Measurements from ENCODE around the gene GGT1.
"Not testable (repeated sequence)": the region's sequence is repeated elsewhere in the genome, so short reads cannot be mapped to it uniquely, and the experiment has no call there.

The GGT1 gene

DNA sequence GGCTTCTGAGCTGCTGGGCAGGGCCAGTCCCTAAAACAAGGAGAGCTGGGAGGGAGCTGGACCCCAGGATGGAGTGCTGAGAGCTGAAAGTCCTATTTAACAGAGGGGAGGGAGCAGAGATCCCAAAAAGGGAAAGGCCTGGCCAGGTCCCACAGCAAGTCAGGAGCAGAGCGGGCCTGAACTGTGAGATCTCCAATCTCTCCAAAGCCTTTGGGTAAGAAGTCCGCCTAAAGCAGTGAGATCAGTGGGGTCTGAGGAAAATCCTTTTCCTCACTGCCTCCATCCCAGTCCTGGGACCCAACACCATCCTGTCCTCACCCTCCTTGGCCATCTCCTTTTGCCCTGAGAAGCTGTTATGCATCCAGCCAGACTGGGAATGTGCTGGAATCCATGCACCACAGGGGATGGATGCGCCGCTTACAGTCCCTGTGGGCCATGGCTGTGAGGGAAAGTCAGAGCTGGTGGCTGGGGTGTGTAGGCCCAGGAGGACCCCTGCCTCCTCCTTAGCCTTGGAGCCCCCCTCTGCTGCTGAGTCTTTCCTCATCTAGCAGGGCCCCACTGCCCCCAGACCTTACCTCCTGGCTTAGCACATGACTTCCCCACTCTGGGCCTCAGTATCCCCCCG, 18.7 kb upstream of the GGT1 start:
- no peak for DNase-seq (ENCODE audit: low read depth, low spot score)

DNA sequence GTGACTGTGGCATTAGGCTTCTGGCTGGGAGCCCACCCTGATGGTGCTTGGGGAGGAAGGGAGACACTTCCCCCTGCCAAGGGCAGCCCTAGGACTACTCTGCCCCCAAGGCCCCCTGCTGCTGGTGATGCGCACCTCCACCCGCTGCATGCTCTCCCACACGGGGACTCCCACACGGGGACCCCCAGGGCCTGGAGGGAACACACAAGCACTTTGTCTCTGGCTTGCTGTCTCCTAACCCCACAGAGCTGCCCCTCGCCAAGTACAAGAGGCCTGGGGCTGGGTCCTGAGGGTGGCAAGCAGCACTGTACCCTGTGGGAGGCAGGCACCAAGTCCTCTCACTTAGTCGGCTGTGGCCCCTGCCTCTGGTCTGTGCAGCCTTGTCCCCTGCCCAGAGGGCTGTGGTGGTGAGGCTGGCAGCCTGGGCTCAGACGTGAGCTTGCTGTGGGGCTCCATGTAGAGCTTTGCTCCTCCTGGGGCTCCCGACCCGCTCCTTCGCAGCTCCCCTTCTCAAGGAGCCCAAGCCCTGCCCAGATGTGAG, 18.1 kb upstream of the GGT1 start:
- DNase-seq (ENCODE audit: low read depth, low spot score), result no peak

DNA sequence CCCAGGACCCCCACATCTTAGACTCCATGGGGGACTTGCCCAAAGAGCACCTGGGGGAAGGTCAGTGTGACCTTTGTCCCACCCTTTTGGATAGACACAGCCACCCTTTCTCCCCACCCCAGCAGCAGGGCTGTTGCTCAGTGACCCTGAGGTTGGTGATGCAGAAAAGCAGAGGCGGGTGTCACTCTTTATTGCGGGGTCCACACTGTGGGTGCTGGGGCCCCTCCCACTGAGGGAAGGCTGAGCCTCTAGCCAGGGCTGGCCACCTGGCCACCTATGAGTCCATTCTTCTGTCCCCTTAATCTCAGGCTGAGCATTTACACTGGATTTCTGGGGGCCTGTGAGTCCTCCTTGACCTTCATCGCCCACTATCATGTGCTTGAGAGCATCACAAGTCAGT, 17.5 kb upstream of the GGT1 start:
- DNase-seq (ENCODE audit: low read depth, low spot score), result no peak

DNA sequence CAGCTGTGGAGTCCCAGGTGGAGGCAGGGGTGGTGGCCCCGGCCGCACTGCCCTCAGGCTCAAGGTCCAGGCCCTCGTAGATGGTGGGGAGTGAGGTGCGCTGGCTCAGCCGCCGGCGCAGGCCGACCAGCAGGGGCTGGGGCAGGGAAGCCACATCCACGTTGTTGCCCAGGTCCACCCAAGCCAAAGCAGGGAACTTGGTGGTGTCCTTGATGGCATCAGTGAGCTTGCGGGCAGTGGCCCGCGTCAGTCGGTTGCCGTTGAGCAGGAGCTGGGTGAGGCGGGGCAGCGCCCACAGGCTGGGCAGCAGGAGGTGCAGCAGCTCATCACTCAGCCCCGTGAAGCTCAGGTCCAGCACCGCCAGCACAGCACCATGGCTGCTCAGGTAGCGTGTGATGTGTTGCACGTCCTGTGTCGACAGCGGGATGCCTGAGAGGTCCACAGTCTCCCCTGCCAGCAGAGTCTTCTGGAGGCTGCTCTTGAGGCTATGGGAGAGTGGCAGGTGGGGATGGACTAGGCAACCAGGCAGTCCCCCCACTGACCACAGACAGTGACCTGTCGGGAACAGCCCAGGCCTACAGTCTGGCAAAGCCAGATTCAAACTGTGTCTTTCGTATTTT, 17.0 kb upstream of the GGT1 start:
- DNase-seq (ENCODE audit: low read depth, low spot score), result no peak

DNA sequence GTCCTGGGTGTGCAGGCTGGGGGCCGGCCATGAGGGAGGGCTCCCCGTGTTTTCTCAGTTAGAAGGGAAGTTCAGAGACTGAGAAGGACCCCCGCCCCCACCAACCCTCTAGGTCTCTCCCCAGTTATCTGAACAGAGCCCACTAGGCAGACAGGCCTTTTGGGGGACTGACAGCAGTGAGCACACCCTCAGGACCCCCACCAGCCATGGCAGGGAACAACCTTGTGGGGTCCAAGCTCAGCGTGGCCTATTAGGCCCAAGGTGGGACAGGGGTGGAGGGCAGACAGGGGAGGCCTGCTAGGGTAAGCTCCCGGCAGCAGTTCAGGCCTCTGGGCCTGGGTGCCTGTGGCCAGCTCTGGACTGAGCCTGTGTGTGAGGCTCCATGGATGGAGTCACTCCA, 15.7 kb upstream of the GGT1 start:
- no peak for DNase-seq (ENCODE audit: low read depth, low spot score)

DNA sequence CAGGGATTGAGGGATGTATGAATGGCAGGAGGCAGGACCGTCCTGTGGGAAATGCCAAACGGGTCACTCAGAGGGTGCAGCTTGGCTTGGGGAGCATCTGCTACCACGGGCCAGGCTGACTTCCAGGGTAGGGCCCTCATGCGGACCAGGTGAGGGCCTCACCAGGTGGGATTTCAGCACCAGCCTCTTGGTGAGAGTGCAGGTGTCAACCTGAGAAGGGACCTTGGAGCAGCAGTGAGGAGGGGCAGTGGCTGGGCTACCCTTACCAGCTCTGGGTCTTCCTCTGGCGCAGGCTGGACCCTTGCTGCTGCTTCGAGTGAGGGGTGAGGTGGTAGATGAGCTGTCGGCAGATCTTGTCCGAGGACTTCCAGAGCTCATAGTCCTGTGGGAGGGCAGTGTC, 15.0 kb upstream of the GGT1 start:
- no peak for DNase-seq (ENCODE audit: low read depth, low spot score)

DNA sequence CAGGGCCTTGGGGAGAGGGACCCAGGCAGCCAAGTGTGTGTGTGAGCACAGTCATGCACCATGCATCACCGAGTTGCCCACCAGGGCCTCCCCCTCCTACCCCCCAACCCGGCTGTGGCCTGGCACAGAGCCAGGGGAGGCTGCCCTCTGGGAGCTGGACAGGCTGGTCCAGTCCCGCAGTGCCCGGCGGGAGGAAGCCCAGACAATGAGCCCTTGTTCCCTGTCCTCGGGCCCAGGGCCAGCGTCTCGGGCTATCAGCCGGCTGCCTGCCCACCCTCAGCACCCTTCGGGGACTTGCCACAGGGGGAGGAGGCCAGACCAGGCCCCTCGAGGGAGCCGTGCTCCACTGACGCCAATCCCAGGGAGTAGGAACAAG, 14.6 kb upstream of the GGT1 start:
- DNase-seq (ENCODE audit: low read depth, low spot score), result no peak

DNA sequence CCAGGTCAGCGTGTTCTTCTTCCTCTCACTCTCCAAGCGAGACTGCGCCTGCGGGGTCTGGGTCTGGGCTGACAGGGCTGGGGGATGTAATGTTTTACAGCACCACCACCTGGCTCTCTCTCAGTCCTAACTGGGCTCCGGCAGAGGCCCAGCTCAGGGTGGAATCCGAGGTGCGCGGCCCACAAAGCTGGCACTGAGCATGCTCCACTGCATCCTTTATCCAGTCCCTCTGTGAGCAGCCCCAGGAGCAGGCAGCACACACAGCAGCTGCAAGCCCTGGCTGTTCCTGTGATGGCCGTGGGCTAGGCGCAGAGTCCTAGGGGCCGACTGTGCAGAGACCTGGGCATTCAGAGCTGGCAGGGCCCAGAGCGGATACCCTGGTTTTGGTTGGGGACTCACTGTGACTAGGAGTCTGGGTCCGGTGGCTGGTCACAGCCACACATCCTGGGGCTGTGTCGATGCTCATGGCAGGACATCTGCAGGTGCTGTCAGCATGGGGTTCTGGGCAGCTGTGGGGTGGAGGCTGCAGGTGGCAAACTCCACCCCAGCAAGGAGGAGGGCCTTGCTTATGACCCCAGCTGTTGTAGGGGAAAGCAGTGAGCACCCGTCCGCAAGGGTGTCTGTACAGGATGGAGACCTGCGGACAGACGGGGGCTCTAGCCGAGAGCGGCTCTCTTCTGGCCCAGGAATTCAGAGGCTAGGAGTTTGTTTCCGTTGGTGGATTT, 14.1 kb upstream of the GGT1 start:
- no peak for DNase-seq (ENCODE audit: low read depth, low spot score)

DNA sequence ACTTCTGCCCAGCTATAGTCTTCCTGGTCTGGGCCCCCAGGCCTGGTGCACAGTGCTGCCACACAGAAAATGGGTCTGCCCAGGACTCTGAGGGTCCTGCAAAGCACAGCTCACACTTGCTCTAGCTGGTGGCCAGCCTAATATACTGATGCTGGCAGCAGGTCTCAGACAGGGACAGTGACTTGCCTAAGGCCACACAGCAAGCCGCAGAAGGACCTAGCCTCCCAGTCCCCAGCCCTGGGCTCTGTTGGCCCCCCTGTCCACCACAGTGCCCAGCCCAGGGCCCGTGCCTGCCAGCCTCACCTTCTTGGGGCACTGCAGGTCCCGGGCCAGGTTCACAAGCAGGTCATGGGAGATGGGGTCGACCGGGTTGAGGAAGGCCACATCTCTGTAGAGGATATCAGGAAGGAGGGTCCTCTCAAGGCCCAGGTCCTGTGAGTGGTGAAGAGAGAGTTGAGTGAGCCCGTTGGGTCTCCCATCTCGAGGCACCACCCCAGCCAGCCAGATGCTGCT, 13.4 kb upstream of the GGT1 start:
- no peak for DNase-seq (ENCODE audit: low read depth, low spot score)

DNA sequence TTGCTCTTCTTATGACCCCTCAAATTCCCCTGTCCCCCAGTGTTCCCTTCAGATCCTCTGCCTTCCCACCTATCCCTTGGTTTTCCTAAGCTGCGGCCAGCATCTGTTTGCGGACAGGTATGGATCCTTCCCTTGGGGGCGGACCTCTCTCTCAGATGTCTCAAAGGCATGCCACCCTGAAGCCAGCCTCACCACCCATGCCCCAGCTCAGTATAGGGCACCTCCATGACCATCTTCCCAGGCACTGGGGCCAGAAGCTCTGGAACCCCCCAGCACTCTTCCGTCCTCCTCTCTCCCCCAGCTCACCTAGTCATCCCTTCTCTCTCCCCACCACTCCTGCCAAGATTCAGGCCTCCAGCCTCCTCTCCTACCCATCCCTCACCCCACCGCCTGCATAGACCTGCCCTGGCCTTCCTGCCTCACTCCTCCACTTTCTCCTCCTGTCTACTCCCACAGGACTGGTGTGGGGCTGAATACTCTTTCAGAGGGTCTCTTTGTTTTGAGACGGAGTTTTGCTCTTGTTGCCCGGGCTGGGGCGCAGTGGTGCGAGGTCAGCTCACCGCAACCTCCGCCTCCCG, 12.3 kb upstream of the GGT1 start:
- no peak for DNase-seq (ENCODE audit: low read depth, low spot score)

DNA sequence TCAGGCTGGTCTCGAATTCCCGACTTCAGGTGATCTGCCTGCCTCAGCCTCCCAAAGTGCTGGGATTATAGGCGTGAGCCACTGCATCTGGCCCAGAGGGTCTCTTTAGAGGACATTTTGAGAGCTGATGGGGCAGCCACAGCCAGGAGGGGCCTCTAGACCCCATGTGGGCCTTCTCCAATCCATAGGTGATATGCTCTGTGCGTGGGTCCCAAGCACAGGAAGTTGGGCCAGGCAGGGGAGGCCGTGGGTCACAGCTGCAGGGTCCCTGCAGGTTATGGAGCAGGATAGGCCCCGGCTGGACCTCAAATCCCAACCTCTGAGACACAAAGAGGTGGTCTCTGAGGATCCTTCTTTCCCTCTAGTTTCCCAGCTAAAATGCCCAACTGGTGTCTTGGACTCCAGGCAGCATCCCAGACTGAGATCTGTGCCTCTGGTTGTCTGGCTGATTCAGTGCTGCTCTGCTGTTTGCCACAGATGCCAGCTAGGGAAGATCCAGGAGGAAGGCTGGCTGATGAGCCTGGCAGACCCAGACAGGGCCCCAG, 11.6 kb upstream of the GGT1 start:
- no peak for DNase-seq (ENCODE audit: low read depth, low spot score)

DNA sequence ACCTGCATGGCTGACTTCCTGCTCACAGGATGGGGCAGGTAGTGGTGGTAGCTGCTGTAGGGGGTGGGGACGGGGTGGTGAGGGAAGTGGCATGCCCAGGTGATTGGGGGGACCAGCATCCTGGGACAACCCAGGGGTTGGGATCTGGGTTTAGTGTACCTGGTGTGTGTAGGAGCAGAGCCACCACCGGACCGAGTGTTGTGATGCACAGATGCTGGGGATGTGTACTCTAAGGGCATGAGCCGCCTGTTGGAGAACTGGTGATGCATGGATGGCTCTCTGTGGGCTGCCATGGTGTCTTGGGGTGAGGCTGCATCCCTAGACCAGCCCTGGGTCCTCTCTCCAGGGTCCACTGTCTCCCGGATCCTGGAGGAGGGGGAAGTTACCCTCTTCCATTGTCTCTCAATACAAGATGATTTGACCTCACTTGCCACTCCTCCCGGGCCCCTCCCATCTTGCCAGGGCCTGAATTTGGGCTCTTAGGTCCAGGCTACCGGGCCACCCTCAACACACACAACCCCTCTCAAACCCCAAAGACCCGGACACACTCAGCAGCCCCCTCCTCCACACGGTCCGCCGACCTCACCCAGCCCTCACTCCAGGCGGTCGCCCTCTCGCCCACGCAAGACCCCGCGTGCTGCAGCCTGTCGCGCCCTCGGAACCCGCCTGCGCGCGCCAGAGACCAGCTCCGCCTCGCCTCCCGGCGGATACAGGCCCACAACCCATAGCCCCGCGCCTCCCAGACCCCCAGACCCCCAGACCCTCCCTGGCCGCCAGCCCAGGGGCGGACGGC, 10.7 kb upstream of the GGT1 start:
- no peak for DNase-seq (ENCODE audit: low read depth, low spot score)

DNA sequence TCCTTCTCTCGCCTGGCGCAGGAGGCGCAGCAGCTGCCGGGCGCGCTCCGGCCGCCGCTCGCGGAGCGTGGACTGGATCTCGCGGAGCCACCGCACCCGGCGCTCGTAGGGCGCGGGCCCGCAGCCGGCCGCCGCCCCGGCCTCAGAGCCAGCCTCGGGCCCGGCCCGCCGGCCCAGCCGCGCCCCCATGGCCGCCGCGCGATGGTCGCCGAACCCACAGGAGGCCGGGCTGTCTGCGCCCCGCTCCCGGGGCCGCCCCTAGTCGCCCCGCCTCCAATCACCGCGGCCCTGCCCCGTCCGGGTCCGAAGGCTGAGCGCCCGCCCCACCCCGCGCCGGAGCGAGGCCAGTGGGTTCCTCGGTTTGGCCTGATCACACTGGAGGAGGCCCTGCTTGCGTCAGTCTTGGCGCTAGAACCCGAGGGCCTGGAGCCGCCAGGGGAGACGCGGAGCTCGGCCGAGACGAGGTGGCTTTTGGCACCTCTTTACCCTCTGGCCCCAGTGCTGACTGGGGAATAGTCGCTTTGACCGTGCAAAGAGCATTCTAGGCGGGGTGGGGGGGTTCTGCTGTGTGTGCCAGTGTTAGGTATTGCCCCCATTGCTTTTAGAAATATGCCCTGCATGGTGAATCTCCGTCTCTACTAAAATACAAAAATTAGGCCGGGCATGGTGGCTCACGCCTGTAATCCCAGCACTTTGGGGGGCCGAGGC, 10.0 kb upstream of the GGT1 start, which contains the start of gene LRRC75B:
LRRC75B (minus strand) TSS at position 223 of the 708 bp plus-strand sequence; CDS start at position 189, 34 bp downstream.
- DNase-seq (ENCODE audit: low read depth, low spot score), result peak; percentile 48

DNA sequence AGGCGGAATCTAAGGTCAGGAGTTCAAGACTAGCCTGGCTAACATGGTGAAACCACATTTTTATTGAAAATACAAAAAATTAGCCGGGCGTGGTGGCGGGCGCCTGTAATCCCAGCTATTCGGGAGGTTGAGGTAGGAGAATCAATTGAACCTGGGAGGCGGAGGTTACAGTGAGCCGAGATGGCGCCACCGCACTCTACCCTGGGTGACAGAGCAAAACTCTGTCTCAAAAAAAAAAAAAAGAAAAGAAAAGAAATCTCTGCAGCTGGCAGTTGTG, 9.5 kb upstream of the GGT1 start:
- not testable (repeated sequence) for DNase-seq (ENCODE audit: low read depth, low spot score)

DNA sequence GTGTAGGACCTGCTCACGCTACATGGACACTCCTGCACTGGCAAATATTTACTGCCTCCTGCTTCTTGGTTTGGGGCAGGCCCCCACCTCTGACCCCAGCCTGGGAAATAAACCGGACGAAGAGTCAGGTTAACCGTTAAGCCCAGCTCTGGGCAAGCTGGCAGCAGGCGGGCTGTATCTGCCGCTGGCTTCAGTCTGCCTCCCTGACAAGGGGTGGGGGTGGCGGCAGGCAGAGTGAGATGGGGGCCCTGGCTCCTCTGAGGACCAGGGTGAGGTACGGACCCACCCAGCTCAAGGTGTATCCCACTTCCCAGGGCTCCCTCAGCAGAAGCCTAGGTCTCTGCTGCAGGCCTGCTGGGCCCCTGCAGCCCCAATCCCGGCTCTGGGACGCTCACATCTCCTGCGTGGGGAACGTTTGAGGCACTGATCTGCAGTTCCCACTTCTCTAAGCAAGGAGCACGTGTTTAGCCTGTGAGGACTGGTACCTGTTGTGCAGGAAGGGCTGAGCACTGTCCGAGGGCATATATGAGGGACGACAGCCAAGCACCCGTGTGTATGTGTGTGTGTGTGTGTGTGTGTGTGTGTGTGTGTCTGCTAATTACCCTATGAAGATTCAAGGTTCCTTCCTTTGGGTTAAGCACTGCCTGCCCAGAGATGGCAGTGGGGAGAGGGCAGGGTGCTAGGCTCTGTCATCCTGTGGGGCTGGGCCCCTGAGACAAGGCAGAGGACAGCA, 9.0 kb upstream of the GGT1 start:
- DNase-seq (ENCODE audit: low read depth, low spot score), result no peak

DNA sequence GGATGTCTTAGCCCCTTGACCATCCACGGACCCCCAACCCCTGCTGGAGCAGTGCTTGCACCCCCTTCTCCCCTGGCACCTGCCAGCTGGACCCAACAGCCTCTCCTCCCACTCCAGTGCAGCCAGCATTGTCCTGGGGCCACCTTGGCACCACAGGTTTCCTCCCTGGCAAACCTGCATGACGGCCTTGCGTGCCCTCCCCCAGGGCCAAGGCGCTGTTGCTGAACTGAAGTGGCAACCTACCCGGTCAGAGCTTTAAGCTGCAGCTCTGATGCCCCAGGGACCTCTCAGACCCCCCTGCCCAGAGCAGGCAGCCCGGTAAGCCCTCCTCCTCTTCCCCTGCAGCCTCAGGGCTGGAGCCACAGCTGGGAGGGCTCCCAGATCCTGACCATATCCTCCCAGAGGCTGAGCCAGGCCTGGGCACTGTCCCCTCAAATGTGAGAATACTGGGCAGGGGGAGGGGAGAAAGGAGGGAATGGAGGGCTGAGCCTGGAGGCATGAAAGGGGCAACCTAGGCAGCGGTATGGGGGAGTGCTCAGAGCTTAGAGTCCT, 8.3 kb upstream of the GGT1 start:
- no peak for DNase-seq (ENCODE audit: low read depth, low spot score)

DNA sequence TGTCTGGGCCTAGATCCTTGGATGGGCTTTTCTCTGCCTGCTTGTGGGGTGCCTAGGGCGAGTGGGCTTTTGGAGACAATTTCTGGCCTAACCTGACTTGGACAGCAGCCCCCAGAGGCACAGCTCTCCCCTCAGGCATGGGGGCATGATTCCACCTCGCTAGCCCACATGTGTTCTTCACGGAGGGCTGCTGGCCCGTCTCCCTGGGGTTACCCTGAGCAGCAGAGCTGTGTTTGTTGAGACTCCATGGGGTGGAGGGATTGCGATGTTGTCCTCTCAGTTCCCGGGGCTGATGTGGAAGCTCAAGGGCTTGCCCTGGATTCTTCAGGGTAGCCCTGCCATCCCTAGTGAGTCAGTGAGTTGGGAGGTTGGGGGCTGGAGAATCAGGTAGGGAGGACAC, 7.8 kb upstream of the GGT1 start:
- no peak for DNase-seq (ENCODE audit: low read depth, low spot score)

DNA sequence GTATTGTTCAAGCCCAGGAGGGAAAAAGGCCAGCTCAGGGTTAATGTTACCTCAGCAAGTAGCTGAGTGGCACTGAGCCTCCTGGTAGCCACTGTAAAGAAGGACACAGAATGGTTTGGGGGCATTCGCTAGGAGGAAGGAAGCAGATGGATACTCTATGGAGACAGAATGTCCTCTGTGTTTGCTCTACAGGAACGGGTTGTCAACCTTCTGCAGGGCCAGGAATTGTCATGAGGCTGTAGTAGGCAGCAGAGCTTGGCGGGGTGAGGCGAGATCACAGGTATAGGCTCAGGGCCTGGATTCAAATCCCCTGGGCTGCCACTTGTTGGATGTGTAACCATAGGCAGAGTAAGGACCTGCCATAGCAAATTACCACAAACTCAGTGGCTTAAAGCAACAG, 7.1 kb upstream of the GGT1 start:
- DNase-seq (ENCODE audit: low read depth, low spot score), result no peak

DNA sequence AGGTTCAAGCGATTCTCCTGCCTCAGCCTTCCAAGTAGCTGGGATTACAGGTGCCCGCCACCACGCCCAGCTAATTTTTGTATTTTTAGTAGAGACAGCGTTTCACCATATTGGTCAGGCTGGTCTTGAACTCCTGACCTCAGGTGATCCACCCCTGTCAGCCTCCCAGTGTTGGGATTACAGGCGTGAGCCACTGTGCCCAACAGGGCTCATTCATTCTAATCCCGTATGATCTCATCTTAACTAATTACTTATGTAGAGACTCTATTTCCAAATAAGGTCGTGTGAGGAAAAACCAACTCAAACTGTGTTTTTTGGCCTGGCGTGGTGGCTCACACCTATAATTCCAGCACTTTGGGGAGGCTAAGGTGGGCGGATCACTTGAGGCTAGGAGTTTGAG, 5.9 kb upstream of the GGT1 start:
- not testable (repeated sequence) for DNase-seq (ENCODE audit: low read depth, low spot score)

DNA sequence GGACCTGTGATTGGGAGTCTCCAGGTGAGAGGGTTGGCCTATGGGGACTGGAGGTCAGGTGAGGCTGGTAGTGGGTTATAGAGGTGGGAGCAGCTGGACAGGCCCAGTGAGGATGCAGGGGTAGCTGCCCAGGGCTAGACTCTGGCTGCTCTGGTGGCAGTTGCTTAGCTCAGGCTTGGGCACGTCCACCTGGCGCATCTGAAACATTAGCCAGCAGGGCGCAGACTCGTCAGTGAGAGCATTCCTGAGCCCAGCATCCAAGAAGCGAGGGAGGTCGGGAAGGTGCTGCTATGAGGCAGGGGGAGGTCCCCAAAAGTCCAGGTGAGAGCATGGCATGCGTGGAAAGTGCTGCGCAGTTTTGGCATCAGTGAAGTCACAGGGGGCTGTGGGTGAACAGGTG, 3.5 kb upstream of the GGT1 start:
- DNase-seq (ENCODE audit: low read depth, low spot score), result no peak

All from iPS DF 19.7 (cell line).